Activated CD8-positive, alpha-beta memory T cell treated with anti-CD3 and anti-CD28 coated beads for 4 hours (primary cell): ENCODE data around the gene WDR5.

Experiments used
- DNase-seq, 2 donors: peaks; one replicate each; pipeline ENCODE4 v3.0.0-alpha.2; 2020; ENCODE audit warnings: low read depth in 2 of 2

WDR5 gene

DNA sequence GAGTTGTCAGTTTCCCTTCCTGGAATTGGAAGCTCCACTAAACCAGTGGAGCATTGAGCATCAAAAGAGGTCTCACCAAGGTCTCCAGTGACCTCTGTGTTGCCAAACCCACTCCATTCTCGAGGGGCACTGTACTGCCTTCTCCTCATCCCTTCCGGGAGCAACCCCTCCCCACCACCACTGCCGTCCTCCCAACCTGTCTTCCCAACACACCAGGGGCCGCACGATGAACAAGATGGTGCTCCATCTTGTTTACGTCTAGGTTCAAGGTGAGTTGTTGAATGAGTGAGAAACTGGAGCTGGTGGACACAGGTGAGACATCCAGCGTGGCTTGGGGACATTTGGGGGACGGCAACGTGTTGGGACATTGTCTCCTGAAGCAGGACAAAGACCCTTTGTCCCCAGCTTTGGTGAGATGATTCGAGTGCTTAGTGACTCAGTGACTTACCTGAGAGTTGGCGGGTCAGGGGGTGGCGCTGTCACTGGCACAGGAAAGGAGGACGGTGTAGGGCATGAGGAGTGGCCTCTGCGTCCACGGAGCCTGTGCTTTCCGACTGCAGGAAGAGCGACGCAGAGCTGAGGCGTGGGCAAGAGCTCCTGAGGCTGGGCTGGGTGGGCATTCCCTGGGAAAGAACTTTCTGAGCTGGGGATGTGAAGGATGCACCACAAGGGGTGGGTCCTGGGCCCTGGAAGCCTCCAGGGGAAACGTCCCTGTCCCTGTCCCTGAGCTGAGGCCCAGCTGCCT, 73.3 kb downstream of the WDR5 start:
- DNase-seq: no peak
